Common myeloid progenitor, CD34-positive (primary cell): ENCODE data around the gene ACTL10.

Experiments
- CTCF ChIA-PET: fragments of 350-600 bp; sonication (Branson Sonifier 250); formaldehyde crosslinking; loops from one replicate; lab custom pipeline; 2021; ENCODE audit warnings: antibody characterized with exemption; lab: Charles Lee
- POLR2A ChIA-PET: fragments of 350-600 bp; sonication (Branson Sonifier 250); formaldehyde crosslinking; loops from one replicate; lab custom pipeline; 2021; ENCODE audit warnings: antibody characterized with exemption; lab: Charles Lee
- DNase-seq, 3 donors: peaks; one replicate each; pipeline versions ENCODE4 v3.0.0 to v3.0.0-alpha.2; 2013
- H3K27ac ChIP-seq, 2 experiments: 1 replicate in 1 of 2; 2 replicates in 1 of 2; pipeline ENCODE4 v1.7.0; 2013; ENCODE audit warnings: inconsistent platforms in 2 of 2, low read length in 2 of 2, mild to moderate bottlenecking in 2 of 2, low read depth in 1 of 2, moderate library complexity in 1 of 2; ENCODE audit not compliant: severe bottlenecking in 2 of 2, insufficient read depth in 1 of 2, poor library complexity in 1 of 2
- H3K27me3 ChIP-seq, 5 experiments: replicated peaks in 2 of 5; 1 replicate in 3 of 5; 2 replicates in 2 of 5; pipeline versions ENCODE4 v1.6.1 to v1.7.0; 2013; ENCODE audit warnings: low read length in 4 of 5, mild to moderate bottlenecking in 2 of 5, moderate library complexity in 2 of 5, inconsistent platforms in 1 of 5; ENCODE audit not compliant: insufficient read depth in 5 of 5, control insufficient read depth in 4 of 5
- H3K36me3 ChIP-seq, 4 experiments: 1 replicate in 2 of 4; 2 replicates in 2 of 4; pipeline versions ENCODE4 v1.6.1 to v1.7.0; 2013; ENCODE audit warnings: low read length in 3 of 4, control low read depth in 1 of 4, mild to moderate bottlenecking in 1 of 4; ENCODE audit not compliant: control insufficient read depth in 4 of 4, insufficient read depth in 4 of 4
- H3K4me1 ChIP-seq, 4 experiments: 1 replicate in 3 of 4; 2 replicates in 1 of 4; pipeline versions ENCODE4 v1.6.1 to v1.7.1; 2013; ENCODE audit warnings: low read length in 3 of 4, mild to moderate bottlenecking in 3 of 4, control low read depth in 1 of 4, inconsistent platforms in 1 of 4, moderate library complexity in 1 of 4; ENCODE audit not compliant: control insufficient read depth in 4 of 4, insufficient read depth in 4 of 4; ENCODE audit errors: control extremely low read depth in 1 of 4
- H3K4me3 ChIP-seq, 7 experiments: 1 replicate in 4 of 7; 2 replicates in 3 of 7; pipeline versions ENCODE4 v1.5.1 to v1.7.0; 2013; ENCODE audit warnings: mild to moderate bottlenecking in 7 of 7, low read length in 6 of 7, moderate library complexity in 6 of 7, inconsistent platforms in 2 of 7, low read depth in 2 of 7, control low read depth in 1 of 7; ENCODE audit not compliant: insufficient read depth in 4 of 7, control insufficient read depth in 1 of 7; ENCODE audit errors: extremely low read depth in 1 of 7
- H3K9me3 ChIP-seq, 5 experiments: 1 replicate in 4 of 5; 2 replicates in 1 of 5; pipeline versions ENCODE4 v1.6.1 to v1.7.1; 2013; ENCODE audit warnings: low read length in 4 of 5, mild to moderate bottlenecking in 2 of 5, inconsistent platforms in 1 of 5, low read depth in 1 of 5, moderate library complexity in 1 of 5; ENCODE audit not compliant: control insufficient read depth in 4 of 5, insufficient read depth in 2 of 5; ENCODE audit errors: control extremely low read depth in 1 of 5
- WGBS: methylation state at CpG from one replicate; pipeline ENCODE4 v1.1.5; 2013; ENCODE audit not compliant: insufficient coverage; 5-methylcytosine and 5-hydroxymethylcytosine counted together

Gene ACTL10

GRCh38 chr20:33687993-33688937, 21.5 kb downstream of the ACTL10 start:
- ChIA-PET POLR2A (interaction anchor here (0.6 kb wide), 1 partner anchor 1675 kb away, joined by 6 read pairs; no protein-coding TSS in a partner anchor), CTCF (interaction anchor here (1.0 to 1.9 kb wide), 2 partner anchors 21 to 289 kb away, joined by 3 to 8 read pairs; partner anchors contain the start of gene ACTL10)
- no peak for DNase-seq
- Histone ChIP-seq H3K9me3 (no peaks in the 10 kb centered on the region), H3K36me3 (peaks cover 0 to 5% (median 0%) of the 10 kb centered on the region in 4 experiments), H3K4me3 (no peak overlapping the region), H3K27me3 (no peaks in the 10 kb centered on the region), H3K27ac (no peak overlapping the region), H3K4me1 (peaks cover 0 to 55% (median 26%) of the 10 kb centered on the region in 4 experiments)
- WGBS, result 94% methylated on average over 3 of the region's 3 CpGs

GRCh38 chr20:33688938-33689424, 22.2 kb downstream of the ACTL10 start:
- ChIA-PET CTCF (interaction anchor here (0.9 kb wide), 1 partner anchor 22 kb away, joined by 3 read pairs; the partner anchor contains the start of gene ACTL10), POLR2A (no interaction called here)
- no peak overlapping the region for H3K27ac ChIP-seq

DNA sequence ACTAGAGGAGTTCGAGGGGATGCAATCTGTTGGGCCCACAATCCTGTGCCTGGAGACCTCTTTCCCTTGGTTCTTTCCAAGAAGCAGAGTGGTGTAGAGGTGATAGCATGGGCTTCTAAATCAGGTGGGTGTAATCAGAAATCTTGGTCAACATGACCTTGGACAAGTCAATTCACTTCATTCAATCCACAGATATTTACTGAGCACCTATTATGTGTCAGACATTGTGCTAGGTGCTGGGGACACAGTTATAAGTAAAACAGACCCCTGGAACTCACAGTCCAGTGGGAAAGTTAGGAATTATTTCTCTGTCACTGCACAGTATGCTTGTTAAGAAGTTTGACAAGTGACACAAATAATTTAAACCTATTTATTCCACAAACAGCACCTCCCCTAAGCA, 22.8 kb downstream of the ACTL10 start:
- ChIA-PET CTCF (interaction anchor here (0.9 kb wide), 1 partner anchor 23 kb away, joined by 3 read pairs; the partner anchor contains the start of gene ACTL10), POLR2A (interaction anchor here (1.3 kb wide), 1 partner anchor 10 kb away, joined by 12 read pairs; no protein-coding TSS in a partner anchor)
- Histone ChIP-seq H3K36me3 (no peaks in the 10 kb centered on the region), H3K9me3 (no peaks in the 10 kb centered on the region), H3K27ac (no peak overlapping the region), H3K4me1 (peaks cover 0 to 45% (median 24%) of the 10 kb centered on the region in 4 experiments), H3K27me3 (no peaks in the 10 kb centered on the region), H3K4me3 (no peak overlapping the region)
- no peak for DNase-seq
- no CpG with 5 or more reads among the region's 1 CpG for WGBS

More at GRCh38 chr20:33688938-33689424, 22.2 kb downstream of the ACTL10 start:
- DNase-seq, result peak in 2 of 3 donors; percentile 43 to 67
- Histone ChIP-seq H3K4me1 (peaks cover 0 to 51% (median 26%) of the 10 kb centered on the region in 4 experiments), H3K36me3 (peaks cover 0 to 1% (median 0%) of the 10 kb centered on the region in 4 experiments), H3K27me3 (no peaks in the 10 kb centered on the region), H3K9me3 (no peaks in the 10 kb centered on the region), H3K4me3 (no peak overlapping the region)
- 57% methylated on average over 1 of the region's 3 CpGs for WGBS

DNA sequence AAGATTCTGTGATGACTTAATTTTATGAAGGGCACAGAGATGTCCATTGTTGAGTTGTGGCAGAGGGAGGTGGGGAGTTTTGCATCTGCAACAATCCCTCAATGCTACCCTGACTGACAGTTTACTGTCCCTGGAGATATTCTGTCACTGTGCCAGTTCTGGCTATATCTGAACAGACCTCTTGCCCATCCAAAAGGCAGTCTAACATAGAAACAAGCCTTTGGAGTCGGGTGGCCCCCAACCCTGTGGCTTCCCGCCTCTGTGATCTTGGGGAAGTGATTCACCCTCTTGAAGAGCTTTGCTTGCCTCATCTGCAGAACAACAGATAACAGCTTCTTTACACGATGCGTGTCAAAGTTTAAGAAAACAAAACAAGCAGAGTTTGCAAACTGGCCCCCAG, 23.2 kb downstream of the ACTL10 start:
- ChIA-PET POLR2A (interaction anchor here (1.3 kb wide), 1 partner anchor 10 kb away, joined by 12 read pairs; no protein-coding TSS in a partner anchor), CTCF (interaction anchor here (0.6 to 0.9 kb wide), 2 partner anchors 23 to 43 kb away, joined by 3 read pairs; partner anchors contain the start of gene ACTL10)

GRCh38 chr20:33693289-33693688, 26.5 kb downstream of the ACTL10 start:
- WGBS, result 91% methylated on average over 4 of the region's 5 CpGs
- ChIA-PET CTCF (interaction anchor here (0.9 kb wide), 1 partner anchor 14 kb away, joined by 3 read pairs; no protein-coding TSS in a partner anchor), POLR2A (interaction anchor here (0.5 kb wide), 1 partner anchor 335 kb away, joined by 4 read pairs; no protein-coding TSS in a partner anchor)
- Histone ChIP-seq H3K4me3 (no peak overlapping the region), H3K27me3 (no peaks in the 10 kb centered on the region), H3K36me3 (no peaks in the 10 kb centered on the region), H3K27ac (no peak overlapping the region), H3K4me1 (peaks cover 0 to 21% (median 7%) of the 10 kb centered on the region in 4 experiments), H3K9me3 (no peaks in the 10 kb centered on the region)
- DNase-seq, result no peak

More for the DNA sequence above, 23.2 kb downstream of the ACTL10 start:
- H3K27me3 ChIP-seq, result no peaks in the 10 kb centered on the region
- H3K4me1 ChIP-seq, result peaks cover 0 to 41% (median 19%) of the 10 kb centered on the region in 4 experiments
- no peaks in the 10 kb centered on the region for H3K9me3 ChIP-seq
- peak; percentile 60 to 91 (median 82) for DNase-seq
- H3K4me3 ChIP-seq, result no peak overlapping the region
- 46% methylated on average over 2 of the region's 4 CpGs for WGBS
- H3K27ac ChIP-seq, result no peak overlapping the region
- no peaks in the 10 kb centered on the region for H3K36me3 ChIP-seq

- H3K27me3 ChIP-seq, result no peaks in the 10 kb centered on the region
- CTCF ChIA-PET, result no interaction called here
- POLR2A ChIA-PET, result interaction anchor here (0.7 kb wide), 1 partner anchor 443 kb away, joined by 4 read pairs; no protein-coding TSS in a partner anchor
- 93% methylated on average over 11 of the region's 17 CpGs for WGBS
- no peak overlapping the region for H3K4me3 ChIP-seq
- H3K4me1 ChIP-seq, result peaks cover 0 to 14% (median 7%) of the 10 kb centered on the region in 4 experiments
- no peaks in the 10 kb centered on the region for H3K36me3 ChIP-seq
- H3K9me3 ChIP-seq, result no peaks in the 10 kb centered on the region
- DNase-seq, result no peak
- no peak overlapping the region for H3K27ac ChIP-seq
Observed at GRCh38 chr20:33693741-33694638, 27.2 kb downstream of the ACTL10 start.
